Muscle of arm (tissue), 14 donors: ENCODE results near the gene LIMK2. TPM values are rescaled to one million over a fixed set of nuclear protein-coding genes. Genes with fewer than 3 reads are reported as not detected.
"Not testable (repeated sequence)": the region's sequence is repeated elsewhere in the genome, so short reads cannot be mapped to it uniquely, and the experiment has no call there.

Experiments used
- DNase-seq: peaks from one replicate; pipeline ENCODE4 v3.0.0-alpha.2; 2013
- long read RNA-seq, 11 donors: transcript quantifications; one replicate each; lab custom pipeline, GENCODE V29; 2026
- polyA plus RNA-seq, 12 donors: library from polyadenylated mRNA; unstranded; fragments of 120-200 nt; gene quantifications; one replicate each; pipeline ENCODE4 v1.2.1, GENCODE V29; 2013; ENCODE audit not compliant: insufficient read length in 12 of 12

Gene LIMK2
- polyA plus RNA-seq = 10 to 100 TPM in 11 of 12 donors, not detected in 1; 17.9 to 34.8 (median 22.7) TPM
- long read RNA-seq, donor 1, partial matches to known transcripts = 0 of 6 reads
- long read RNA-seq, donor 1, other reads (novel, unspliced or antisense) = 0 of 6 reads
- long read RNA-seq, donor 2, partial matches to known transcripts = 0 of 2 reads
- long read RNA-seq, donor 2, other reads (novel, unspliced or antisense) = 0 of 2 reads
- long read RNA-seq, donor 3 = 0 reads
- long read RNA-seq, donor 4, partial matches to known transcripts = 0 of 1 reads
- long read RNA-seq, donor 4, other reads (novel, unspliced or antisense) = 0 of 1 reads
- long read RNA-seq, donor 5, partial matches to known transcripts = 0 of 4 reads
- long read RNA-seq, donor 5, other reads (novel, unspliced or antisense) = 0 of 4 reads
- long read RNA-seq, donor 6, partial matches to known transcripts = 0 of 2 reads
- long read RNA-seq, donor 6, other reads (novel, unspliced or antisense) = 0 of 2 reads
- long read RNA-seq, donor 7, partial matches to known transcripts = 0 of 2 reads
- long read RNA-seq, donor 7, other reads (novel, unspliced or antisense) = 0 of 2 reads
- long read RNA-seq, donor 8 = 0 reads
- long read RNA-seq, donor 9, partial matches to known transcripts = 0 of 2 reads
- long read RNA-seq, donor 9, other reads (novel, unspliced or antisense) = 0 of 2 reads
- long read RNA-seq, donor 10, partial matches to known transcripts = 0 of 1 reads
- long read RNA-seq, donor 10, other reads (novel, unspliced or antisense) = 0 of 1 reads
- long read RNA-seq, donor 11, partial matches to known transcripts = 0 of 1 reads
- long read RNA-seq, donor 11, other reads (novel, unspliced or antisense) = 0 of 1 reads

GRCh38 chr22:31211862-31212730 lies at the start of gene LIMK2:
Gene LIMK2, plus strand, starts transcription at chr22:31212298. Its CDS starts 111 bp downstream, at chr22:31212409.
- DNase-seq = peak; percentile 89

GRCh38 chr22:31170971-31171370 lies 41.1 kb upstream of the LIMK2 start:
- no peak for DNase-seq

DNA sequence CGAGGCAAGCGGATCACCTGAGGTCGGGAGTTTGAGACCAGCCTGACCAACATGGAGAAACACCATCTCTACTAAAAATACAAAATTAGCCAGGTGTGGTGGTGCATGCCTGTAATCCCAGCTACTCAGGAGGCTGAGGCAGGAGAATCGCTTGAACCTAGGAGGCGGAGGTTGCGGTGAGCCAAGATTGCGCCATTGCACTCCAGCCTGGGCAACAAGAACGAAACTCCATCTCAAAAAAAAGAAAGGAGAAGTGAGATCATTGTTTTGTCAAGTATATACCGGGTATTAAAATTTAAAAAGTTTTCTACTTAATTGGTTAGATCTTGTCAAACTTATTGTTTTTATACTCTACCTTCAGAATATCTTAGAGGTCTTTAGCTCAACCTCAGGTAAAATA lies 40.4 kb upstream of the LIMK2 start:
- not testable (repeated sequence) for DNase-seq

DNA sequence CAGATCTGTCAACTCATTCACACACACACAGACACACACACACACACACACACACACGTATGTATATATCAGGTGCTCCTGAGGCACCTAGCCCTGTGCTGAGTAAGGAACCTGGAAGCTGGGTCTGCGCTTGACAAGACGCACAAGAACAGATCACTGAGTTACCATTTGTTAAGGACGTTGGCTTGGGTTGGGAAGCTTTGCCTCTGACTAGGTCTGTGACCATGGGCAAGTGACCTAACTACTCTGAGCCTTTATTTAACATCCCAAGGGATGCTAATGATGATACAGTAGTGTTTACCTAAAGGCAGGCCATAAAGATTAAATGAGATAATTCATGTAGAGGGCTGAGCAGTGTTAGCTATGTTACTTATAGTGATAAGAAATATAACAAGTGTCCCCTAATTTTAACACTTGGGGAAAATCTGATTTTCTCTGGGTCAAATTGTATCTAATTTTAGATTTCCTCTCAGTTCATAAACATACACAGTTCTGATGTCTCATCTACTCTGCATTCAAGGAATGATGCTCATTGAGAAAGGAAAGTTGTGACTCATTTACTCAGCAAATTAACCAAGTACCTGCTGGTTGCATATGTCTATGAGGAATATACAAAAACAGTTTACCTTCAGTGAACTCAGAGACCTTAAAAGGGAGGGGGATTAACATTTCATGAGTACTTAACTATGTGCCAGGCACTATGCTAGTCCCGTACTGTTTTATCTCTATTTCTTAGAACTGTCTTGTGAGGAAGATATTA lies 38.5 kb upstream of the LIMK2 start:
- no peak for DNase-seq

GRCh38 chr22:31176923-31177322 lies 35.2 kb upstream of the LIMK2 start:
- DNase-seq = no peak

GRCh38 chr22:31177420-31178162 lies 34.5 kb upstream of the LIMK2 start:
- no peak for DNase-seq

GRCh38 chr22:31178859-31179258 lies 33.2 kb upstream of the LIMK2 start:
- DNase-seq = no peak

- DNase-seq = no peak
Measured at GRCh38 chr22:31179345-31179744, 32.8 kb upstream of the LIMK2 start.

DNA sequence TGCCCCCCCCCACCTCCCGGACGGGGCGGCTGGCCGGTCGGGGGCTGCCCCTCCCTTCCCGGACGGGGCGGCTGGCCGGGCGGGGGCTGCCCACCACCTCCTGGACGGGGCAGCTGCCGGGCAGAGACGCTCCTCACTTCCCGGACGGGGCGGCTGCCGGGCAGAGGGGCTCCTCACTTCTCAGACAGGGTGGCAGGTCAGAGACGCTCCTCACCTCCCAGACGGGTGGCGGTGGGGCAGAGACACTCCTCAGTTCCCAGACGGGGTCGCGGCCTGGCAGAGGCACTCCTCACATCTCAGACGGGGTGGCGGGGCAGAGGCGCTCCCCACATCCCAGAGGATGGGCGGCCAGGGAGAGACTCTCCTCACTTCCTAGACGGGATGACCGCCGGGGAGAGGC lies 28.1 kb upstream of the LIMK2 start:
- no peak for DNase-seq

DNA sequence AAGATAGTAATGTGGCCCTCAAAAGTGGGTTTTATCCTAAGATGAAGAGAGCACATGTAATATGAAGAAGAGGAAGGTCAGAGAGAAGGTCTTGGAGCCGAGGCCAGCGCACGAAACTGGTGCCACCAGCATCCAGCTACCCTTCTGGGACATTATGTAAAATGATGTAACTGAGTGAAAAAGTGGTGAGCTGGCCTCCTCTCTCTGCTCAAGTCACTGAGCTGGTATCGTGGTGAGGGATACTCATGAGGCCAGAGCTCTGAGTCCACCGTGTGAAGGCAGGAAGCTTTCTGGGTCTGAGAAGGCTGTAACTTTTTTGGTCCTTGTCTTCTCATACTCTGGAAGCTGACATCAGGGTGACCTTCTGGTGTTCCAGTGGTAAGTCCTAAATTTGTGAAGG lies 27.0 kb upstream of the LIMK2 start:
- no peak for DNase-seq

DNA sequence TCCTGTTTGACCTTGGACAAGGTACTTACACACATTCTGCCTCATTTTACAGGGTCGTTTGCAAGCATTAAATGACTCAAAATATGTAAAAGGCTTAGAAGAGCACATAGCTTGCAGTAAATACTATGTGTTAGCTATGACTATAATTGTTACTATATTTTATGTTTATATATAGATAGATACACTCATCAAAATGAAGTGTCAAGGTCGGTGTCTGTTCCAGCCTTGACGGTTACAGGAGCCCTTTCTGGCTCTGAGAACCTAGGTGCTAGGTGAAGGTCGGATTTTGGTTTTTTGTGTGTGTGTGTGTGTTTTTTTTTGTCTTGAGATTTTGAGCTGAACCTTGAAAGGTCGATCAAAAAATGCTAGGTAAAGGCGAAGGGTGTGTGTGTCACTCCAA lies 24.5 kb upstream of the LIMK2 start:
- DNase-seq = no peak

DNA sequence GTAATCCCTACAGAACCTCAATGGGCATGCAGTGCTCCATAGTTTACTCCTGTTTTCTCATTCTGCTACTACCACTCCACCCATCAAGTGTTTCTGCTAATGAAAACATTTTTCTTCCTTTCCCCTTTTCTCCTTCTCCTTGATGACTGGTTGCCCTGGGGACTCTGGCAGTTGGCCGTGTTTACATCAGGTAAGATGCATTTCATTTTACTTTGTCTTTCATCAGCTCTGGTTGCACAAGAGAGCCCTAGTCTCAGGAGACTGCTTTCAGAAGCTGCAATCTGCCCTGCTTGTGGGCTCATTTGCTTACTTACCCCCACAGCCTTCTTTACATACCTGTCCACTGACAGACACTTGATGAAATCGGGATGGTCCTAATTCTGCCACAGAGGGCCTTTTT lies 19.6 kb upstream of the LIMK2 start:
- DNase-seq = no peak

GRCh38 chr22:31193092-31193491 lies 19.0 kb upstream of the LIMK2 start:
- DNase-seq = no peak

- DNase-seq = not testable (repeated sequence)
Measured at GRCh38 chr22:31194681-31195080, 17.4 kb upstream of the LIMK2 start.

GRCh38 chr22:31199187-31199586 lies 12.9 kb upstream of the LIMK2 start:
- DNase-seq = no peak

DNA sequence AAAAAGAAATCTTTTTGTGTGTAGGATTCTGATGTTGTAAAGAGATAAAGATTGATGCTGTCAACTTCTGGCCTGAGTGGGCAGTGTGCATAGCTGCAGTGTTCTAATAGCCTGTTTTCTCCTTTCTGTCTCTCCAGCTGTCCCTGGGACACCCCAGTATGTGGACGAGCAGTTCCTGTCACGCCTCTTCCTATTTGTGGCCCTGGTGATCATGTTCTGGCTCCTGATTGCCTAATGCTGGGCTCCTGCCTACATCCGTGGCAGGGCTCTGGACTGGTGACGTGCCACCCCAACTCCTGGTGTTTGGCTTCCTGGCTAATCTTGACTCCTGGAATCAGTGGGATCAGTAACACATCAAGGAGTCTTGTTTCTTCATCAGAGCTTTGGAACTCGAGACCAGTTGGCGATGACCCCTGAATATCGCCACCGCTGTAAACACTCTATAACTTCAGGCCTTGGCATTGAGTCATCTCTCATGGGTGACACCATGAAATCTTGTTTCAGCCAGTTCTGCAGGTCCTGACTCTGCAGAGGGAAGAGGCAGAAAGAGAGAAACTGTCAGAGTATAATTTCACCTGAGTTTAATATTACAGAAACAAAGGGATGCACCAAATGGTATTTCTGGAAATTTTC lies 7.6 kb upstream of the LIMK2 start:
- DNase-seq = not testable (repeated sequence)

- DNase-seq = not testable (repeated sequence)
Measured at GRCh38 chr22:31205059-31205458, 7.0 kb upstream of the LIMK2 start.

- not testable (repeated sequence) for DNase-seq
Measured at GRCh38 chr22:31206460-31206859, 5.6 kb upstream of the LIMK2 start.

- no peak for DNase-seq
Measured at GRCh38 chr22:31206896-31207687, 5.0 kb upstream of the LIMK2 start.
